BLaER1 (cell line): ENCODE data around the gene XYLT1.
A peak's percentile ranks its signal among the peaks of the same experiment; 100 is the strongest.

Source experiments
- H3K27ac ChIP-seq: shearing (Covaris generic); formaldehyde crosslinking; 2 replicates; pipeline ENCODE4 v1.8.1; 2022
- H3K27me3 ChIP-seq: shearing (Covaris generic); formaldehyde crosslinking; 2 replicates; pipeline ENCODE4 v1.8.1; 2022
- H3K36me3 ChIP-seq: shearing (Covaris generic); formaldehyde crosslinking; 2 replicates; pipeline ENCODE4 v1.8.1; 2022
- H3K4me1 ChIP-seq: shearing (Covaris generic); formaldehyde crosslinking; 2 replicates; pipeline ENCODE4 v1.8.1; 2022
- H3K4me2 ChIP-seq: shearing (Covaris generic); formaldehyde crosslinking; 2 replicates; pipeline ENCODE4 v1.8.1; 2022
- H3K4me3 ChIP-seq: shearing (Covaris generic); formaldehyde crosslinking; 2 replicates; pipeline ENCODE4 v1.8.1; 2022
- H3K9ac ChIP-seq: shearing (Covaris generic); formaldehyde crosslinking; 2 replicates; pipeline ENCODE4 v1.8.1; 2022
- H3K9me3 ChIP-seq: shearing (Covaris generic); formaldehyde crosslinking; 2 replicates; pipeline ENCODE4 v1.8.1; 2022
- H4K20me1 ChIP-seq: shearing (Covaris generic); formaldehyde crosslinking; 2 replicates; pipeline ENCODE4 v1.8.1; 2022
- Cebpa-rat ChIP-seq: shearing (Covaris generic); IDR thresholded peaks from 2 replicates; pipeline ENCODE4 v1.8.1; 2022

Gene XYLT1

DNA sequence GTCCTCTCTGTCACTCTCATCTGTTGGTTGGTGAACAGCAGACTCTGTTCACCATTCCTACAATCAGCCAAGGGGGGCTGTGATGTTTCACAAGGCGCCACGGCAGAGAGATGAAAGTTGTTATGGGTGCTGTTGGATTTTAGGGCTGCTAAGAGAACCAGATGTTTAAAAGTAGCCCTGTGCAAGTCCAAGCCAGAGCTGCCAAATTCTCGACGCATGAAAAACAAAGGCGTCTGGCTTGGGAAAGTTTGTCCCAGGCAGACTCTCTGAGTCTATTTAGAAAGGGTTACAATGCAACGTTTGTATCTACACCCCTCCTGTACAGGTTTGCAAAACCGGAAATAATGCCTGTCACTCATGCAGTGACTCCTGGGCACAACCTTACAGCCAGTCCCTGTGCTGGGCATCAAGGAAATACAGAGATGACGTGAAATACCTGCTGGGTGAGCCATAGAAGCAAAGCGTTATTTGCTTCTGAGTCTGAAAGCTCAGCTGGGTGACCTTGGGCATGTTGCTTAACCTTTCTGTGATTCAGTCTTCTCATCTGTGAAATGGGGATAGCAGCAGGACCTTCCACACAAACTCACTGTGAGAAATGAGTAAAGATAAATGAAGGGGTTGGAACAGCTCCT is 74.8 kb downstream of the XYLT1 start:
- Histone ChIP-seq H3K4me1 (peaks cover 91% of the 10 kb centered on the region), H3K9ac (no peak overlapping the region), H3K36me3 (peaks cover 52% of the 10 kb centered on the region), H3K4me2 (peak overlapping the region; percentile 71), H3K4me3 (no peak overlapping the region), H3K9me3 (no peaks in the 10 kb centered on the region), H3K27me3 (no peaks in the 10 kb centered on the region), H3K27ac (0 out of 2 replicates have a peak overlapping the region, but pooled peaks have one; percentile 5), H4K20me1 (peaks cover 76% of the 10 kb centered on the region)
- no peak for TF ChIP-seq Cebpa-rat

DNA sequence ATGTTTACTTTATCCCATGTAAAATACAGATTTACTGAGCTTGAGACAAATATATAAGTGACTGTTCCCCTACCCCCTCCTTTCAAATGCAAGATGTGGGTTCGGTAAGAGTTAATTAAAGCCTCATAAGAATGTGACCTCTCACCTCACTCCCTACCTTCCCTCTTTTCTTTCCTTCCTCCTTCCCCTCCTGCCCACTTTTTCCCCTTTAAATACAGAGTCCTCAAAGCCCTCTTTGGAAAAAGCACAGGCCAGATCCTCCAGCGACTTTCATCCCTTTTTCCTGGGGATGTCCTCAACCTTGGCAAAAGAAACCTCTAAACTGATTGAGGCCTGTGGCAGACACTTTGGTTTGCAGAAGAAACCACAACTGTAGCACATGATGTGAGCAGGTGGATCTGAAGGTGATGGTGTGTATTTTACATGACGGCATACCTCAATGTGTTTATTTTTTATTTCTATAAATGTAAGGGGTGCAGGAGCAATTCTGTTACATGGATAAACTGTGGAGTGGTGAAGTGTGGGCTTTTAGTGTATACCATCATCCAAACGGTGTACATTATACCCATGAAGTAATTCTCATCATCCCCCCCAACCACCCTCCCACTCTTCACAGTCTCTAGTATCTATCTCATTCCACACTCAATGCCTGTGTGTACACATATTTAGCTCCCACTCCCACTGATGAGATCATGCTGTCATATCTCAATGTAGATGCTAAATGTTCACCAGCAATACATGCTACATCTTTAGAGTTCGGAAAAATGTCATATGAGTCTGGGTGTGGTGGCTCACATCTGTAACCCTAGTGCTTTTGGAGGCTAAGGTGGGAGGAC is 77.7 kb downstream of the XYLT1 start:
- no peak overlapping the region for H3K27ac ChIP-seq
- no peak overlapping the region for H3K9ac ChIP-seq
- peaks cover 47% of the 10 kb centered on the region for H3K36me3 ChIP-seq
- peaks cover 70% of the 10 kb centered on the region for H3K4me1 ChIP-seq
- H3K4me3 ChIP-seq = no peak overlapping the region
- H3K27me3 ChIP-seq = no peaks in the 10 kb centered on the region
- peak overlapping the region; percentile 31 for H3K4me2 ChIP-seq
- no peak for TF ChIP-seq Cebpa-rat
- H3K9me3 ChIP-seq = no peaks in the 10 kb centered on the region
- H4K20me1 ChIP-seq = peaks cover 93% of the 10 kb centered on the region

DNA sequence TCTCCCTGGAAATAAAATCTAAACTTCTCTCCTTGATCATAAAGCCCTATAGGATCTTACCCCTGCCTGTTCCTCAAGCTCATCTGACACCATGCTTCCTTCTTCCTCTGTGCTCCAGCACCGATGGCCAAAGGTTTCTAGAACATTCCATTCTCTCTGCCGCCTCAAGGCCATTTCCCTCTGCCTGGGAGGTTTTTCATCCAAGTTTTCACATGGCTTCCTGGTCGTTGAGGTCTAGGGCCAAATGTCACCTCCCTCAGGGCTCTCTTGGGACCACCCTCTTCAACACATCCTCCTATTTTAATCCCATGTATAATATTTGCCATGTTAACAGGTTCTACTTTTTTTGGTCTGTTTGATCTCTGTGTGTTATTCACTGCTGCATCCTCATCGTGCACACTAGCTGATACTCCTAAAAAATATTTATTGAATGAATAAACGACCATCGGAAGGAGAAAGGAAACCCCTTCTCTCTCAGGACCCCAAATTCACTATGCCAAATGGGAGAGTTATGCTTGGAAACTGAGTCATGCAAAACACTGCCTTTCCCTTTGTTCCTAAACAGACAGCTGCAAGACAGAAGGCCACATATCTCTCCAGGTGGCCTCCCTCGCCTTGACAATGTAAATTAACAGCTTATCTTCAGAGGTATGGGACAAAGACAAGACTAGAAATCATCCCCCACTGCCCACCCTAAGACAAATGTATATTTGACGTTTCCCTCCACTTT is 78.5 kb downstream of the XYLT1 start:
- Histone ChIP-seq H3K4me1 (peaks cover 63% of the 10 kb centered on the region), H3K9ac (no peak overlapping the region), H3K4me2 (peak overlapping the region; percentile 31), H3K27me3 (no peaks in the 10 kb centered on the region), H3K4me3 (no peak overlapping the region), H3K36me3 (peaks cover 43% of the 10 kb centered on the region), H3K27ac (no peak overlapping the region), H4K20me1 (peaks cover 95% of the 10 kb centered on the region), H3K9me3 (no peaks in the 10 kb centered on the region)
- no peak for TF ChIP-seq Cebpa-rat

DNA sequence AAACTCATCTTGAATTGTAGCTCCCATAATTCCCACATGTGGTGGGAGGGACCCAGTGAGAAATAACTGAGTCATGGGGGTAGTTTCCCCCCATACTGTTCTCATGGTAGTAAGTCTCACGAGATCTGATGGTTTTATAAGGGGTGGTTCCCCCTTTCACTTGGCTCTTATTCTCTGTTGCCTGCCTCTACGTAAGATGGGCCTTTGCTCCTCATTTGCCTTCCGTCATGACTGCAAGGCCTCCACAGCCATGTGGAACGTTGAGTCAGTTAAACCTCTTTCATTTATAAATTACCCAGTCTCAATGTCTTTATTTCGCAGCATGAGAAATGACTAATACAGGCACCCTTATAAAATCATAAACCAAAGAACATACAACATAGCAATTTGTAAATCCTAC is 79.0 kb downstream of the XYLT1 start:
- no peaks in the 10 kb centered on the region for H3K9me3 ChIP-seq
- peaks cover 63% of the 10 kb centered on the region for H3K4me1 ChIP-seq
- no peaks in the 10 kb centered on the region for H3K27me3 ChIP-seq
- TF ChIP-seq Cebpa-rat = no peak
- H4K20me1 ChIP-seq = peaks cover 95% of the 10 kb centered on the region
- H3K9ac ChIP-seq = no peak overlapping the region
- H3K27ac ChIP-seq = no peak overlapping the region
- peaks cover 45% of the 10 kb centered on the region for H3K36me3 ChIP-seq
- no peak overlapping the region for H3K4me3 ChIP-seq
- no peak overlapping the region for H3K4me2 ChIP-seq

DNA sequence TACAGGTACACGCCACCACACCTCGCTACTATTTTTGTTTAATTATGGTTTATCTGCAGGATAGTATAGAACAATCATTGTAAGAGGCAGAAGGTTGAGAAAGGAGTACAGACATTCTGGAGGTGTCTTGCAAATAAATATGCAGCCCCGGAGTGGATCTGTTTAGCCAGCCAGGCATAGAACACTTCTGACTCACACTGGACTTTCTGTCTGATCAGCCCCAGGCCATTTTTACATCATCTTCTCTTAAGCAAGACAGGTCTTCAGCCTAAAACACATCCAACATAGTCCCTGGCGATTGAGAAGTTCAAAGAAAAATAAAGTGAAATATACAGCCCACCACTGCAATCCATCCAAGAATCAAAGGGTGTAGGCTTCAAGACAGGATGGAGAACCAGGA is 81.4 kb downstream of the XYLT1 start:
- Histone ChIP-seq H3K4me2 (no peak overlapping the region), H3K36me3 (peaks cover 26% of the 10 kb centered on the region), H3K9ac (no peak overlapping the region), H3K4me3 (no peak overlapping the region), H3K27me3 (no peaks in the 10 kb centered on the region), H3K4me1 (peaks cover 65% of the 10 kb centered on the region), H3K9me3 (no peaks in the 10 kb centered on the region), H3K27ac (no peak overlapping the region), H4K20me1 (peaks cover 95% of the 10 kb centered on the region)
- no peak for TF ChIP-seq Cebpa-rat

DNA sequence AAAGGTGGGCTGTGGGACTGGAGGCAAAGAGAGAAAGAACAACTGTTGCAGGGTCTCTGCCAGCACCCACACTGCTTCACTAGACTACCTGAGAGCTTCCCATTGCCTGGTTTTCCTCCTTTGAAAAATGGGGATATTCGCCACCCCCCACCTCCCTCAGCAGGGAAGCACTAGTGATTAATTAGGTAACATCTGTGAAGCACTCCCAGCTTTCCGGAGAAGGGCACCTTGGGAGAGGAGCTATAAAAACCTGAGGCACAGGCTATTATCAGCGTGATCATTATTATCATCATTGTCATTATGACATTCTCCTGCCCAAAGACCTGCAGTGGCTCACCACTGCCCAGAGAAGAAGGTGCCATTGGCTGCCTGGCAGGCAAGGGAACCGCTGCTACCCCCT is 83.5 kb downstream of the XYLT1 start:
- TF ChIP-seq Cebpa-rat = no peak
- peaks cover 100% of the 10 kb centered on the region for H4K20me1 ChIP-seq
- no peaks in the 10 kb centered on the region for H3K9me3 ChIP-seq
- H3K27me3 ChIP-seq = no peaks in the 10 kb centered on the region
- peaks cover 24% of the 10 kb centered on the region; the same call in 1 of the 2 replicates for H3K36me3 ChIP-seq
- no peak overlapping the region for H3K27ac ChIP-seq
- H3K4me3 ChIP-seq = no peak overlapping the region
- H3K9ac ChIP-seq = no peak overlapping the region
- 0 out of 2 replicates have a peak overlapping the region, but pooled peaks have one; percentile 2 for H3K4me2 ChIP-seq
- H3K4me1 ChIP-seq = peaks cover 67% of the 10 kb centered on the region

DNA sequence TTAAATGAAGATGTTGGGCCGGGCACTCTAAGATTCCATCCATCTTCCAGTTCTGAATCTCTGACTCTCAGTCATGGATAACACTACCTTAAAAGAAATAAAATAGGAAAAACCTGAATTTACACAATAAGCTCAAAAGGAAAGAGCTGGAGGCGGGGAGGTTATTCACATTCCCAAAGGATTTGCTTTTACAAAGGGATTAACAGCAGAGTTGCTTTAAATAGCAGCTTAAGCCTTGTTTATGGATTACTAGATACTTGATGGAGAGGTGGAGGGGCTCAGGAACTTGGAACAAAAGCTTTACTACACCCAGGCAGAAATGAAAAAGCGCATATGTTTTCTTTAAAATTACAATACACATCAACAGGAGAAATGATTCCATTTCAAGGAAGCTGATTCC is 84.5 kb downstream of the XYLT1 start:
- no peak overlapping the region for H3K4me3 ChIP-seq

DNA sequence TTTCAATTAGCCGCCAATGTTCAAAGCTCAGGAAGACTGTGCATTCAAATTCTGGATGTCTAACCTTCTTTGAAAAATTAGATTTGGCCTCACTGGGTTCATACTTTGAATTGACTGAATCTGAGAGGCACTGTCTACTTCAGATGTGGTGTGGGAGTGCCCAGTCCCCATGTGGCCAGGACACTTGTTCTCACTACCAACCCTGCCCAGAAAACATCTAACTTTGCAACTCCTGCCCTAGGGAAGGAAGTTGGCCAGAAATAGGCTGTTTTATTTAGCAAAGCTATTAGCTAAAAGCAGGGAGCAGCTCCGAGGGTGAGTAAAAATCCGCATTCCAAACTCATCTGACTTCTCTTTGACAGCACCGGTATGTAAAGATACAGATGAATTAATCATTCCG is 86.3 kb downstream of the XYLT1 start:
- no peak for TF ChIP-seq Cebpa-rat
- H3K36me3 ChIP-seq = peaks cover 16% of the 10 kb centered on the region; the same call in 1 of the 2 replicates
- H3K4me1 ChIP-seq = peaks cover 79% of the 10 kb centered on the region
- peak overlapping the region; percentile 40; the same call in 1 of the 2 replicates for H3K9ac ChIP-seq
- no peaks in the 10 kb centered on the region for H3K27me3 ChIP-seq
- no peak overlapping the region for H3K4me3 ChIP-seq
- H3K4me2 ChIP-seq = peak overlapping the region; percentile 83
- H4K20me1 ChIP-seq = peaks cover 100% of the 10 kb centered on the region
- H3K9me3 ChIP-seq = no peaks in the 10 kb centered on the region
- H3K27ac ChIP-seq = peak overlapping the region; percentile 50

More for the DNA sequence above, 84.5 kb downstream of the XYLT1 start:
- Histone ChIP-seq H3K36me3 (peaks cover 24% of the 10 kb centered on the region; the same call in 1 of the 2 replicates), H4K20me1 (peaks cover 100% of the 10 kb centered on the region), H3K4me1 (peaks cover 67% of the 10 kb centered on the region), H3K27ac (no peak overlapping the region), H3K9me3 (no peaks in the 10 kb centered on the region), H3K9ac (no peak overlapping the region), H3K27me3 (no peaks in the 10 kb centered on the region), H3K4me2 (no peak overlapping the region)
- TF ChIP-seq Cebpa-rat = no peak

DNA sequence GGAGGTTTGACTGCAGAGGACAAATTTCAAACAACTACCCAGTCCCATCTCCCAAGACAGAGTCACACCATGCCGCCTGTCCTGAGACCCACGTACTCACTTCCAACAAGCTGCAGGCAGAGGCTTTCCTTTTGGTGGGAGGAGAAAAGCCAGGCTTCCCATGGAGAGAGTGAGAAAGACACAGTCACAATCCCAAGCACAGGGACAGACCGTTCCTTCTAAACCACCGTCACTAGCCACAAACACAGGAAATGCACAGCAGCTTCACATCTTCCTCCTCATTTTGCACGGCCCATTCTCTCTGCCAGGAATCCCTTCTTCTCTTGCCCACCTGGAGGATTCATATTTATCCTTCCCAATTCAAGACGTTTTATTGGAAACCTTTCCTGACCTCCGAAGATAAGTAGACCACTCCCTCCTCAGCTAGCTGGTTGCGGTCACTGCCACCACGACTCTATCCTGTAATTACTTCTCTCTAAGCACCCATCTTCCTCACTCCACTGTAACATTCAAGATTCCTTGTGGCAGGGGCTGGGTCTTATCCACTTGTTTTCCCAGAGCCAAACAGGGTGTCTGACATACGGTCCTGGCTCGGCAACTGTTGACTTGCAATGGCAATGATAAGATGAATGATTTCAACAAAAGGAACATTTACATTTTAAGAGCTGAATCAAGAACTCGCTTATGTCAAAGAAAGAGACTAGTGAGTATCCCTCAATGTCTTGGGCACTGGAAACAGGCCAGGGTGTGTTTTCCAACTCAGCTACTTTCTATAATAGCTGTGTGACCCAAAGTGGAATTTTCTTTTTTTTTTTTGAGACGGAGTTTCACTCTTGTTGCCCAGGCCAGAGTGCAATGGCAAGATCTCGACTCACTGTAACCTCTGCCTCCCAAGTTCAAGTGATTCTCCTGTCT is 87.6 kb downstream of the XYLT1 start:
- peak overlapping the region; percentile 40; the same call in 1 of the 2 replicates for H3K9ac ChIP-seq
- H3K4me1 ChIP-seq = peaks cover 92% of the 10 kb centered on the region
- H3K36me3 ChIP-seq = peaks cover 4% of the 10 kb centered on the region; the same call in 1 of the 2 replicates
- no peaks in the 10 kb centered on the region for H3K9me3 ChIP-seq
- peak overlapping the region; percentile 83 for H3K4me2 ChIP-seq
- no peak overlapping the region for H3K4me3 ChIP-seq
- H3K27me3 ChIP-seq = no peaks in the 10 kb centered on the region
- peaks cover 100% of the 10 kb centered on the region for H4K20me1 ChIP-seq
- TF ChIP-seq Cebpa-rat = no peak
- H3K27ac ChIP-seq = peak overlapping the region; percentile 50
